OCI-LY1 (cell line): Measurements from ENCODE around the gene PRR5.

ENCODE experiments used
- H2AFZ ChIP-seq: fragments of 200-600 bp; sonication (generic), shearing (Covaris generic); 2 replicates; pipeline ENCODE4 v1.6.0; 2014; ENCODE audit warnings: antibody characterized with exemption, mild to moderate bottlenecking, low read length
- H3F3A ChIP-seq: fragments of 200-600 bp; sonication (generic), shearing (Covaris generic); 2 replicates; pipeline ENCODE4 v1.6.0; 2014; ENCODE audit warnings: mild to moderate bottlenecking, antibody characterized with exemption, low read length, moderate library complexity; ENCODE audit not compliant: insufficient read depth
- H3K27ac ChIP-seq: fragments of 200-600 bp; sonication (generic); 2 replicates; pipeline ENCODE4 v1.5.1; 2014; ENCODE audit warnings: low read length, mixed run types, mild to moderate bottlenecking, low read depth; ENCODE audit not compliant: poor library complexity, severe bottlenecking
- H3K27me3 ChIP-seq: fragments of 200-600 bp; sonication (generic); 2 replicates; pipeline ENCODE4 v1.6.0; 2014; ENCODE audit warnings: antibody characterized with exemption, mild to moderate bottlenecking, low read length, moderate library complexity; ENCODE audit not compliant: insufficient read depth
- H3K36me3 ChIP-seq: fragments of 200-600 bp; sonication (generic); 2 replicates; pipeline ENCODE4 v1.6.1; 2014; ENCODE audit warnings: mild to moderate bottlenecking, antibody characterized with exemption, low read length, moderate library complexity, mixed read lengths; ENCODE audit not compliant: insufficient read depth
- H3K4me1 ChIP-seq: fragments of 200-600 bp; sonication (generic); 2 replicates; pipeline ENCODE4 v1.5.1; 2014; ENCODE audit warnings: mild to moderate bottlenecking, low read length, moderate library complexity; ENCODE audit not compliant: insufficient read depth, severe bottlenecking
- H3K4me2 ChIP-seq: fragments of 200-600 bp; sonication (generic), shearing (Covaris generic); 2 replicates; pipeline ENCODE4 v1.6.1; 2014; ENCODE audit warnings: low read length
- H3K4me3 ChIP-seq: fragments of 200-600 bp; sonication (generic); 2 replicates; pipeline ENCODE4 v1.5.1; 2014; ENCODE audit warnings: low read length, low read depth, mild to moderate bottlenecking, mixed read lengths; ENCODE audit not compliant: poor library complexity, severe bottlenecking
- H3K79me2 ChIP-seq: fragments of 200-600 bp; shearing (Covaris generic); 2 replicates; pipeline ENCODE4 v1.6.1; 2016; ENCODE audit warnings: mixed run types, low read length, mixed read lengths; ENCODE audit not compliant: insufficient read depth
- H3K9ac ChIP-seq: fragments of 200-600 bp; sonication (generic), shearing (Covaris generic); 2 replicates; pipeline ENCODE4 v1.6.1; 2014; ENCODE audit warnings: mild to moderate bottlenecking, low read length, mixed read lengths
- H3K9me2 ChIP-seq: fragments of 200-600 bp; sonication (generic), shearing (Covaris generic); 2 replicates; pipeline ENCODE4 v1.6.1; 2014; ENCODE audit warnings: low read depth, mild to moderate bottlenecking, low read length, mixed read lengths
- H3K9me3 ChIP-seq: fragments of 200-600 bp; shearing (Covaris generic); 2 replicates; pipeline ENCODE4 v1.6.1; 2014; ENCODE audit warnings: low read length, mixed read lengths
- H4K20me1 ChIP-seq: fragments of 200-600 bp; sonication (generic), shearing (Covaris generic); 2 replicates; pipeline ENCODE4 v1.6.0; 2016; ENCODE audit warnings: mild to moderate bottlenecking, low read length; ENCODE audit not compliant: insufficient read depth
- EZH2 ChIP-seq: fragments of 200-600 bp; sonication (generic), shearing (Covaris generic); IDR thresholded peaks from 2 replicates; pipeline ENCODE4 v1.8.0; 2017; ENCODE audit warnings: borderline replicate concordance, mixed run types, mild to moderate bottlenecking, antibody characterized with exemption, low read length, moderate library complexity, mixed read lengths
- TF ChIP-seq, protein P1 (sequence below): fragments of 200-600 bp; sonication (generic), shearing (Covaris generic); IDR thresholded peaks from 2 replicates; pipeline ENCODE4 v1.5.1; 2017; ENCODE audit warnings: mild to moderate bottlenecking, antibody characterized with exemption, low read length, moderate library complexity, mixed read lengths

PRR5 gene

DNA sequence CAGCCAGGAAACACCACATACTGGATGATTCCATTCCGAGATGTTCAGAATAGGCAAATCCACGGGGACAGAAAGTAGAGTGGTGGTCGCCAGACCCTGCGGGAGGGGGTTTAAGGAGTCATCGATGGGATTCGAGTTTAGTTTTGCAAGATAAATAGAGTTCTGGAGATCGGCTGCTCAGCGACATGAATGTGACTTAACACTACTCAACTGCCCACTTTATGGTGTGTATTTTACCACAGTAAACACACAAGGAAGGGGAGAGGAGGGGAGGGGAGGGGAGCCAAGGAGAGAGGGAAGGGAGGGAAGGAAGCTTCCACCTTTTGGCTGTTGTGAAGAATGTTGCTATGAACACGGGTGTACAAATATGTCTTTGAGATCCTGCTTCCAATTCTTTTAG is 39.9 kb downstream of the PRR5 start:
- no peak overlapping the region for H3K27ac ChIP-seq
- 0 out of 2 replicates have a peak, but pooled peaks cover 2% of the 10 kb centered on the region for H3K27me3 ChIP-seq
- no peak overlapping the region for H2AFZ ChIP-seq
- no peaks in the 10 kb centered on the region for H3K36me3 ChIP-seq
- H3K79me2 ChIP-seq, result no peaks in the 10 kb centered on the region
- H3K9ac ChIP-seq, result no peak overlapping the region
- no peaks in the 10 kb centered on the region for H3K9me2 ChIP-seq
- H3K4me3 ChIP-seq, result no peak overlapping the region
- TF ChIP-seq, protein P1, sequence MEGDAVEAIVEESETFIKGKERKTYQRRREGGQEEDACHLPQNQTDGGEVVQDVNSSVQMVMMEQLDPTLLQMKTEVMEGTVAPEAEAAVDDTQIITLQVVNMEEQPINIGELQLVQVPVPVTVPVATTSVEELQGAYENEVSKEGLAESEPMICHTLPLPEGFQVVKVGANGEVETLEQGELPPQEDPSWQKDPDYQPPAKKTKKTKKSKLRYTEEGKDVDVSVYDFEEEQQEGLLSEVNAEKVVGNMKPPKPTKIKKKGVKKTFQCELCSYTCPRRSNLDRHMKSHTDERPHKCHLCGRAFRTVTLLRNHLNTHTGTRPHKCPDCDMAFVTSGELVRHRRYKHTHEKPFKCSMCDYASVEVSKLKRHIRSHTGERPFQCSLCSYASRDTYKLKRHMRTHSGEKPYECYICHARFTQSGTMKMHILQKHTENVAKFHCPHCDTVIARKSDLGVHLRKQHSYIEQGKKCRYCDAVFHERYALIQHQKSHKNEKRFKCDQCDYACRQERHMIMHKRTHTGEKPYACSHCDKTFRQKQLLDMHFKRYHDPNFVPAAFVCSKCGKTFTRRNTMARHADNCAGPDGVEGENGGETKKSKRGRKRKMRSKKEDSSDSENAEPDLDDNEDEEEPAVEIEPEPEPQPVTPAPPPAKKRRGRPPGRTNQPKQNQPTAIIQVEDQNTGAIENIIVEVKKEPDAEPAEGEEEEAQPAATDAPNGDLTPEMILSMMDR, result no peak
- no peak for TF ChIP-seq EZH2
- no peaks in the 10 kb centered on the region for H3F3A ChIP-seq
- H3K4me1 ChIP-seq, result no peaks in the 10 kb centered on the region
- no peaks in the 10 kb centered on the region for H4K20me1 ChIP-seq
- H3K9me3 ChIP-seq, result no peaks in the 10 kb centered on the region
- H3K4me2 ChIP-seq, result no peak overlapping the region

DNA sequence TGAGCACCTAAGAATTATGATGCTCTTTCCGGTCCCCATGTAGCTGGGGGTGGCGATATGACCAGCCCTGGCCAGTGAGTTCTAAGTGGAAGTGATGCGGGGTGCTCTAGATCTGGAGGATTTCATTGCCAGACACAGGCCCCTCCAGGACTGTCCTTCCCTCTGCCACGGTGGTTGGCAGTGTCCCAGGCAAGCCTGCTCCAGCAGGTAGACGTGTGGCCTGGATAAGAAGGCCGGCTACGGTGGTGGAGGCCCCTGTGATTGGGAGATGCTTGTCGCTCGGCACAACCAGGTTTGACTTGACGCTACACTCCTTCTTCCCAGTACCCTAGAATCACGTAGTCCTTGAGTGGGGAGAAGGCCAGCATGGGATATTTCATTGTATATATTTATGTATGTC is 41.2 kb downstream of the PRR5 start:
- H3K27me3 ChIP-seq, result no peaks in the 10 kb centered on the region

DNA sequence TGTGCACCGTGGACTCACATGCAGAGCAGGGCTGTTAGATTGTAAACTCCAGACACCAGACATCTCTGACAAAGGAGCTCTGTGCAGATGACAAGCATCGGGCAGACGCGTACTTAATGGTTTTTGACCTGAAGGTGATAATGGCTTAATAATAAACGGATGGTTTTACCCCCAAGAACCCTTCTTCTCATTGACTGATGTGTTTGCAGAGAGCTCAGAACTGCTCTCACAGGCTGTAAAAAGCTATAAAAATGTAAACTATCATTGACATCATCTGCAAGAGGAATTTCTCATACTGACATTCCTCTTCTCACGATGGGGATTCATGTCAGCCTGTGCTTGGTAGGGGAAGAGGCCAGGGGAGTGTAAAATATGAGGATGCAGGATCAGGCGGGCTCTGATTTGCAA is 41.8 kb downstream of the PRR5 start:
- Histone ChIP-seq H3K9ac (no peak overlapping the region), H3K9me2 (no peaks in the 10 kb centered on the region), H2AFZ (no peak overlapping the region), H3K27me3 (no peaks in the 10 kb centered on the region), H3K4me3 (no peak overlapping the region), H3K9me3 (no peaks in the 10 kb centered on the region), H3K79me2 (no peaks in the 10 kb centered on the region), H3K27ac (no peak overlapping the region), H4K20me1 (no peaks in the 10 kb centered on the region), H3K4me2 (no peak overlapping the region), H3K4me1 (no peaks in the 10 kb centered on the region), H3K36me3 (no peaks in the 10 kb centered on the region), H3F3A (no peaks in the 10 kb centered on the region)
- TF ChIP-seq, protein P1, result no peak
- TF ChIP-seq EZH2, result no peak

More for the DNA sequence above, 41.2 kb downstream of the PRR5 start:
- Histone ChIP-seq H3K4me2 (no peak overlapping the region), H2AFZ (no peak overlapping the region), H3K4me3 (no peak overlapping the region), H3F3A (no peaks in the 10 kb centered on the region), H3K79me2 (no peaks in the 10 kb centered on the region), H3K27ac (no peak overlapping the region), H3K4me1 (no peaks in the 10 kb centered on the region), H3K9me3 (no peaks in the 10 kb centered on the region), H4K20me1 (no peaks in the 10 kb centered on the region), H3K9me2 (no peaks in the 10 kb centered on the region), H3K36me3 (no peaks in the 10 kb centered on the region), H3K9ac (no peak overlapping the region)
- TF ChIP-seq, protein P1, result no peak
